PFSK-1 (cell line): Measurements from ENCODE around the gene B3GNT2.

Experiments used
- POLR2AphosphoS5 ChIP-seq: IDR thresholded peaks from 2 replicates; pipeline ENCODE4 v1.6.1; 2012; ENCODE audit warnings: low read depth, mild to moderate bottlenecking, control low read depth, low read length, moderate library complexity
- REST ChIP-seq, 2 experiments: IDR thresholded peaks; 2 replicates each; pipeline versions ENCODE4 v1.6.1 to v1.8.0; 2011 to 2012; ENCODE audit warnings: low read depth in 2 of 2, low read length in 2 of 2, control low read depth in 1 of 2, inconsistent platforms in 1 of 2, mild to moderate bottlenecking in 1 of 2, moderate library complexity in 1 of 2; ENCODE audit not compliant: insufficient read depth in 1 of 2
- SIN3A ChIP-seq: IDR thresholded peaks from 2 replicates; pipeline ENCODE4 v1.6.1; 2012; ENCODE audit warnings: mild to moderate bottlenecking, low read length, moderate library complexity, borderline replicate concordance; ENCODE audit not compliant: insufficient read depth
- TAF1 ChIP-seq: IDR thresholded peaks from 2 replicates; pipeline ENCODE4 v1.6.1; 2012; ENCODE audit warnings: low read length, control low read depth, borderline replicate concordance; ENCODE audit not compliant: insufficient read depth

DNA sequence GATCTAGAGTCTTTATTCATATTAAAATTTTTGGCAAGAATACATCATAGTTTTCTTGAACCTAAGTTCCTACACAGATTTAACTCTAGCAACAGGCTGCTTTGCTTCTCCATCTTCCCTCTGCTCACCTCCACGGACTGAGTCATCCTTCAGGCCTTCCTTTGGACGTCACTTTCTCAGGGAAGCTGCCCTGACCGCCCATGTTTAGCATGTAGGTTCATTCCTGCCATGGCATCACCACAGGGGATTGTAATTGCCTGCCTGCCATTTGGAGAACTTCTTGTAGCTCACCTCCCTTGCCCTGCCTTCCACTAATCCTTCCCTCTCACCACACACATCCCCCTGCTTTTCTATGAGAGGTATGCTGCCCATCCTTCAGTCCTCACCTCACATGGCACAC lies 43.9 kb upstream of the B3GNT2 start:
- TF ChIP-seq TAF1, result no peak
- TF ChIP-seq POLR2AphosphoS5, result no peak
- TF ChIP-seq SIN3A, result no peak
- no peak for TF ChIP-seq REST (IDR thresholded peaks at IDR 0.05; ENCODE audit: insufficient read depth in 1 of 2, low read depth in 2 of 2, low read length in 2 of 2)
